ENCODE results near the gene SRGAP3.
"Not testable (repeated sequence)": the region's sequence is repeated elsewhere in the genome, so short reads cannot be mapped to it uniquely, and the experiment has no call there.

SRGAP3 gene

DNA sequence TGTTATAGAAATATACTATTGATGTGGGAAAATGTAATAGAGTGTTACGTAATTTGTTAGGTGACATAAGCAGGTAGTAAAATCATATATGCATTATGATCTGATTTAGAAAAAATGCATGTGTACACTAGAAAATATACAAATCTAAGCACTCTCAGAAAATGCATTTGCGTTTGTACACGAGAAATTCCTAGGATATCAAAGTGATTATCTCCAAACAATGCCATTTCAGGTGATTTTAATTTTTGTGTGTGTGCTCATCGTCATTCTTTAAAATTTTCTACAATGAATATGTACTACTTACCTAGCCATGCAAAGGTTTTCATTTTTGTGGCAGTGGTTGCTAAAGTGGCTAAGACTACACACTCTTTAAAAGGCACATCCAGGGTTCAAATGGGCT is 145.3 kb downstream of the SRGAP3 start:
- H3K4me3 ChIP-seq = no peak overlapping the region
- no peaks in the 10 kb centered on the region for H3K9me3 ChIP-seq
- peaks cover 6% of the 10 kb centered on the region for H3K4me1 ChIP-seq
- DNase-seq (ENCODE audit: low spot score in 2 of 2) = no peak
- in situ Hi-C loops (cut with MboI; ENCODE audit: low sequenced_read_pairs) = no loop called here
- H3K27me3 ChIP-seq (ENCODE audit: low read depth) = no peaks in the 10 kb centered on the region
- no peaks in the 10 kb centered on the region for H3K36me3 ChIP-seq (replicated peaks)

DNA sequence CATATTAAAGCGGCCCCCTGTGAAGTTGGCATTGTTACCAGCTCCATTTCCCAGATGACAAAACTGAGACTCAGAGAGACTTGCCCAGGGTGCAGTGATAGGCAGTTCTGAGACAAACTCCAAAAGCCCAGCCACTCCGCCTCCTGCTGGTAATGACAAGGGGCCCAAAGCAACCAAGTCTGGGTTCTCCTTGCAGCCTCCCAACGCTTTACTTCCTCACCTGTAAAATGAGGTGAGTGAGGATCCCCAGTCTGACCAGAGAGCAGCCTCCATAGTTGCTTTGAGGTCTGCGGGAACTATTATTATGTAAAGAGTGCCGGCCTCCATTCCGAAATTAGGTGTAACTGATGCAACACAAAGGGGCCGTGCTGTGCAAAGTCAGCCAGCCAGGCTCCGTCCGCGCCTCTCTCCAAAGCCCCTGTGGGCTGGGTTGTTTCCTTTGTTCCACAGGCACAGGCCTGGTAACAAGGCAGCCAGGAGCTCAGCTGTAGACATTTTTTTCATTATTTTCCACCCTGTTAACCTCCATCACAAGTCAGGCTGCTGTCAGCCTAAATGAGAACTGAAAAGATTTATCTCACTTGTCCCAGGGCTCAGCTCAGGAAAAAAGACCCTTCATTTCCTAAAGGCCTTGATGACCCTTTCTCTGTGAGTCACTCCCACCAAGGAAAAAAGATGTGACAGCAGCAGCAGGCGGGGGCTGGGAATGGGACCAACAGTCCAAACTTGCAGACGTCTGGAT is 147.0 kb downstream of the SRGAP3 start:
- Histone ChIP-seq H3K4me1 (peaks cover 6% of the 10 kb centered on the region), H3K4me3 (no peak overlapping the region), H3K9me3 (no peaks in the 10 kb centered on the region), H3K36me3 (replicated peaks) (no peaks in the 10 kb centered on the region), H3K27me3 (ENCODE audit: low read depth) (no peaks in the 10 kb centered on the region)
- in situ Hi-C loops (cut with MboI; ENCODE audit: low sequenced_read_pairs) = no loop called here
- peak; percentile 16 to 65 for DNase-seq (ENCODE audit: low spot score in 2 of 2)

DNA sequence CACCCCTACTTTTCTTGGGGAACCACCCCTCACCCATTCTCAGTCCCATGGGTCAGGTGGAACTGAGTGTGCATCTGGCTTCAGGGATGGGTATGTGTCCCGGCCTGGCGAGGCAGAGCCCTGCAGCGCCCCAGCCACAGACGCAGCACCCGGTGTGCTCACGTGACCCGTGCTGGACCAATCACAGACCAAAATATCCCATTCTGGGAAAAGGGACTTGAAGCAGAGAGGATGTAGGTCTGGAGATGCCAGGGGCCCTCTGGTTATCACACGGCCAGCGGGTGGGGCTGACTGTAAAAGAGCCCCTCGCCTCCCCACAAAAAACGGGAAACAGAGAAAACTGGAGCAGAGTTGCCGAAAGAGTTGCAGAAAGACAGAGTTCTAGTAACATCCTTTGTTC is 148.2 kb downstream of the SRGAP3 start:
- H3K9me3 ChIP-seq = no peaks in the 10 kb centered on the region
- no peak for DNase-seq (ENCODE audit: low spot score in 2 of 2)
- H3K36me3 ChIP-seq (replicated peaks) = no peaks in the 10 kb centered on the region
- H3K4me3 ChIP-seq = no peak overlapping the region
- H3K4me1 ChIP-seq = peaks cover 6% of the 10 kb centered on the region
- no peaks in the 10 kb centered on the region for H3K27me3 ChIP-seq (ENCODE audit: low read depth)
- in situ Hi-C loops (cut with MboI; ENCODE audit: low sequenced_read_pairs) = no loop called here

- no peak overlapping the region for H3K4me3 ChIP-seq
- H3K4me1 ChIP-seq = peaks cover 6% of the 10 kb centered on the region
- no peaks in the 10 kb centered on the region for H3K27me3 ChIP-seq (ENCODE audit: low read depth)
- in situ Hi-C loops (cut with MboI; ENCODE audit: low sequenced_read_pairs) = no loop called here
- H3K9me3 ChIP-seq = no peaks in the 10 kb centered on the region
- no peak for DNase-seq (ENCODE audit: low spot score in 2 of 2)
- H3K36me3 ChIP-seq (replicated peaks) = no peaks in the 10 kb centered on the region
Observed at GRCh38 chr3:9100513-9100894, 148.9 kb downstream of the SRGAP3 start.

GRCh38 chr3:9099702-9100512 is 149.5 kb downstream of the SRGAP3 start:
- Histone ChIP-seq H3K4me3 (no peak overlapping the region), H3K27me3 (ENCODE audit: low read depth) (no peaks in the 10 kb centered on the region), H3K9me3 (no peaks in the 10 kb centered on the region), H3K36me3 (replicated peaks) (no peaks in the 10 kb centered on the region), H3K4me1 (peaks cover 6% of the 10 kb centered on the region)
- no peak for DNase-seq (ENCODE audit: low spot score in 2 of 2)
- in situ Hi-C loops (cut with MboI; ENCODE audit: low sequenced_read_pairs) = no loop called here

DNA sequence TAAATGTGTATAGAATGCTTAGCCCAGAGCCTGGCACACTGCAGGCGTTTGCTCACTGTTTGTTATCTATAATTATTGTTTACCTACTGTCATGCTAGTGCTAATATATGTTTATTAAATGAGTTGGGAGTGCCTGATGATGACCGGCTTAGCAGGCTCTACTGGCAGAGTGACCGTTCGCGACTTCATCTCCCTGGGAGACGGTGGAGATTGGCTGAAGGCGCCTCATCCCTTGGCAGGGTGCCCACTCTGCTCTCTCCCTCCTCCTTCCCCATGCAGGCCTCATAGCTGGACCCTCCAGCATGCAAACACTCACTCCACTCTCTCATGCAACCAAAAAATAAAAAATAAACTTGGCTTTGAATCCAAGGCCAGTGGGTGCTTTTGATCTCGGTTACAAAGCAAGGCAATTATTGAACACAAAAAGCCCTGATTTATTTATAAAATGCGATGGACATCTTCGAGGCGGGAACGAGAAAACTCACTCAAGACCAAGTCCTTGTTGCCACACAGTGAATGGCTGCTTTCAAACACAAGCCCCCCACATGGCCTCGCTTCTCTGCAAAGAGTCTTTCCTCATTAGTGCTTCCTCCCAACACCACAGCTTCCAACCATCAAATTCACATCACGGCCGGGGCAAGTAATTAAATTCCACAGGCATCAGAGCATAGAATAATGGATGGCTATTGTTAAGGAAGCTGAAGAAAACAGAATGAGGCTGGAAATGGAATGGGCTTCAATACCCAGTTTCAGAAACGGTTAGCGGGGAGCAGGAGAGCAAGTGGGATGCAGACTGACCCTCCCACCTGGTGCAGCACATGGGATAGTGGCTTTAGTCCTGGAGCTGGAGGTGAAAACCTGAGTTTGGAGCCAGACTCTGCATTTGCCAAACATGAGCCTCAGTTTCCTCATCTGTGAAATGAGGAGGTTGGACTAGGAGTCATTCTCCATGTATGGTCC is 150.4 kb downstream of the SRGAP3 start:
- in situ Hi-C loops (cut with MboI; ENCODE audit: low sequenced_read_pairs) = no loop called here
- Histone ChIP-seq H3K36me3 (replicated peaks) (no peaks in the 10 kb centered on the region), H3K27me3 (ENCODE audit: low read depth) (no peaks in the 10 kb centered on the region), H3K9me3 (no peaks in the 10 kb centered on the region), H3K4me3 (no peak overlapping the region), H3K4me1 (peaks cover 6% of the 10 kb centered on the region)
- no peak for DNase-seq (ENCODE audit: low spot score in 2 of 2)

GRCh38 chr3:9097495-9097894 is 152.0 kb downstream of the SRGAP3 start:
- no peak for DNase-seq (ENCODE audit: low spot score in 2 of 2)
- no peaks in the 10 kb centered on the region for H3K9me3 ChIP-seq
- no peaks in the 10 kb centered on the region for H3K27me3 ChIP-seq (ENCODE audit: low read depth)
- in situ Hi-C loops (cut with MboI; ENCODE audit: low sequenced_read_pairs) = no loop called here
- no peak overlapping the region for H3K4me3 ChIP-seq
- H3K36me3 ChIP-seq (replicated peaks) = no peaks in the 10 kb centered on the region
- no peaks in the 10 kb centered on the region for H3K4me1 ChIP-seq

GRCh38 chr3:9091486-9092235 is 157.8 kb downstream of the SRGAP3 start:
- Histone ChIP-seq H3K4me3 (no peak overlapping the region), H3K9me3 (no peaks in the 10 kb centered on the region), H3K27me3 (ENCODE audit: low read depth) (no peaks in the 10 kb centered on the region), H3K36me3 (replicated peaks) (no peaks in the 10 kb centered on the region), H3K4me1 (no peaks in the 10 kb centered on the region)
- in situ Hi-C loops (cut with MboI; ENCODE audit: low sequenced_read_pairs) = no loop called here
- no peak for DNase-seq (ENCODE audit: low spot score in 2 of 2)

DNA sequence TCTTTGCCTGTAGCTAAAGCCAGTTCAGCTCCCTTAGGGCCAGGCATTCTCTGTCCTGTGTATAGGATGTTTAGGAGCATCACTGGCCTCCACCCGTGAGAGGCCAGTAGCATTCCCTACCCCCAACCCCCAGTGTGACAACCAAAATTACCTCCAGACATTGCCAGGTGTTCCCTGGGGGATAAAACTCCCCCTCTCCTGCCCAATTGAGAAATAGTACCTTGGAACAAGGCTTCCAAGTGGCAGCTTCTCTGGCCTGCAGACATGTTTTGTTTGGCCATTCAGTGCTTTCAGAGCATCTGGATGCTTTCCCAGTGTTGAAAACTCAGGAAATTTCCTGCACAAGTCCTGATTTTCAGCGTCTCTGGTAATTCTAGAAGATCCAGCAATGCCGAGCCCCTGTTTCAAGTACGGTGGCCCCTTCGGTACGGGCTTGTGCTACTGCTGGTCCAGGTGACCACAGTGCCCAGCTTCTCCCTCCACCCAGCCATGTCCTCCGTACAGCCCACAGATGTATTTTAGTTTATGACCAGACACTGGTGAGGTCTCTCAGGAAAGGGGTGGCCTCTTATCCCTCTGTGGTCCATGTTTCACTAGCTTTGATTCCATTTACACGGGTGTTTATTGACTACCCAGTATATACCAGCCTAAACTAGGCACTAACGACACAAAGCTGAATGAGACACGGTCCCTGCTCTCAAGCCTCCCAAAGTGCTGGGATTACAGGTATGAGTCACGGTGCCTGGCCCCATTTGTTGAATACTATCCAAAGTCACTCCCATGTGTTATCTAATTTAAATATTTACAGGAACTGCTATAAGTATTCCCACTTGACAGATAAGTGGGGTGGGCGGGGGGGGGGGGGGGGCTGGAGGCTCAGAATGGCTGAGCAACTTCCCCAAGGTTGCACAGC is 160.7 kb downstream of the SRGAP3 start:
- no peak overlapping the region for H3K4me3 ChIP-seq
- H3K4me1 ChIP-seq = no peaks in the 10 kb centered on the region
- no peaks in the 10 kb centered on the region for H3K27me3 ChIP-seq (ENCODE audit: low read depth)
- in situ Hi-C loops (cut with MboI; ENCODE audit: low sequenced_read_pairs) = no loop called here
- no peaks in the 10 kb centered on the region for H3K36me3 ChIP-seq (replicated peaks)
- H3K9me3 ChIP-seq = no peaks in the 10 kb centered on the region
- no peak for DNase-seq (ENCODE audit: low spot score in 2 of 2)

DNA sequence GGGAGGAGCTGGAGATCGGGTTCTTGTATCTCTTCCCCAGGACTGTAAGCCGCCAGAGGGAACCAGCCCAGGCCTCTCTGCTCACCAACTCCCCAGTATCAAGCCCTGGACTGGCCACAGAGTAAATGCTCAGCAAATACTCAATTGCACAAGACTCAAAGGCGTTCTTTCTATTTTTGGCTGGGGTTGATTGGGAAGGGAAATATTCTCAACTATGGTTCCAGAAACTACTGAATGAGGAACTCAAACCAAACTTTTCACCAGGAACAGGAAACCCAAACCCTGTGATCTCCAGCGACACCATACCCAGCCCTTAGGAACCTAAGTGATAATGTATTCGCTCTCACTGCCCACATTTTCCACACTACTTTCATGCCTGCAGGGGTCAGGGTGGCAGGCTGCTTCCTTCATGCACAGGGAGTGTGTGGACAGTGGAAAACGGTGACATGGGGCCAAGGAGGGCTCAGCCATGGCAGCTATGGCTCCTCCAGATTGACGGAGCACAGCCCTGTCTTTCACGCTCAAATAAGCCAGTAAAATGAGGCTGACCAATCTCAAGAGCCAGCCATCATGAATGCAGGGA is 161.5 kb downstream of the SRGAP3 start:
- H3K27me3 ChIP-seq (ENCODE audit: low read depth) = no peaks in the 10 kb centered on the region
- no peak overlapping the region for H3K4me3 ChIP-seq
- DNase-seq (ENCODE audit: low spot score in 2 of 2) = no peak
- in situ Hi-C loops (cut with MboI; ENCODE audit: low sequenced_read_pairs) = no loop called here
- no peaks in the 10 kb centered on the region for H3K4me1 ChIP-seq
- H3K36me3 ChIP-seq (replicated peaks) = no peaks in the 10 kb centered on the region
- no peaks in the 10 kb centered on the region for H3K9me3 ChIP-seq

- H3K27me3 ChIP-seq (ENCODE audit: low read depth); DNase-seq (ENCODE audit: low spot score in 2 of 2); H3K4me1 ChIP-seq; H3K36me3 ChIP-seq (replicated peaks); in situ Hi-C loops (cut with MboI; ENCODE audit: low sequenced_read_pairs); H3K9me3 ChIP-seq; H3K4me3 ChIP-seq: not testable (repeated sequence)
Observed at GRCh38 chr3:9085428-9085827, 164.0 kb downstream of the SRGAP3 start.

- Histone ChIP-seq H3K27me3 (ENCODE audit: low read depth) (no peaks in the 10 kb centered on the region), H3K4me1 (no peaks in the 10 kb centered on the region), H3K9me3 (no peaks in the 10 kb centered on the region), H3K4me3 (no peak overlapping the region), H3K36me3 (replicated peaks) (no peaks in the 10 kb centered on the region)
- in situ Hi-C loops (cut with MboI; ENCODE audit: low sequenced_read_pairs) = no loop called here
- no peak for DNase-seq (ENCODE audit: low spot score in 2 of 2)
Observed at GRCh38 chr3:9081184-9081818, 168.1 kb downstream of the SRGAP3 start.
